ENCODE results near the gene AZU1.

- TF ChIP-seq, protein P1, sequence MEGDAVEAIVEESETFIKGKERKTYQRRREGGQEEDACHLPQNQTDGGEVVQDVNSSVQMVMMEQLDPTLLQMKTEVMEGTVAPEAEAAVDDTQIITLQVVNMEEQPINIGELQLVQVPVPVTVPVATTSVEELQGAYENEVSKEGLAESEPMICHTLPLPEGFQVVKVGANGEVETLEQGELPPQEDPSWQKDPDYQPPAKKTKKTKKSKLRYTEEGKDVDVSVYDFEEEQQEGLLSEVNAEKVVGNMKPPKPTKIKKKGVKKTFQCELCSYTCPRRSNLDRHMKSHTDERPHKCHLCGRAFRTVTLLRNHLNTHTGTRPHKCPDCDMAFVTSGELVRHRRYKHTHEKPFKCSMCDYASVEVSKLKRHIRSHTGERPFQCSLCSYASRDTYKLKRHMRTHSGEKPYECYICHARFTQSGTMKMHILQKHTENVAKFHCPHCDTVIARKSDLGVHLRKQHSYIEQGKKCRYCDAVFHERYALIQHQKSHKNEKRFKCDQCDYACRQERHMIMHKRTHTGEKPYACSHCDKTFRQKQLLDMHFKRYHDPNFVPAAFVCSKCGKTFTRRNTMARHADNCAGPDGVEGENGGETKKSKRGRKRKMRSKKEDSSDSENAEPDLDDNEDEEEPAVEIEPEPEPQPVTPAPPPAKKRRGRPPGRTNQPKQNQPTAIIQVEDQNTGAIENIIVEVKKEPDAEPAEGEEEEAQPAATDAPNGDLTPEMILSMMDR (conservative IDR thresholded peaks at IDR 0.05; ENCODE audit: low read length), result no peak
- no peak for TF ChIP-seq EZH2phosphoT487 (IDR thresholded peaks at IDR 0.05; ENCODE audit: borderline replicate concordance)
Measured at GRCh38 chr19:858868-859843, 31.5 kb downstream of the AZU1 start, which contains the start of gene CFD.

All from Loucy (cell line).